Ascending aorta (tissue), 2 donors: ENCODE data around the gene MAK. TPM values are rescaled to one million over a fixed set of nuclear protein-coding genes. Genes with fewer than 3 reads are reported as not detected.
A peak's percentile ranks its signal among the peaks of the same experiment; 100 is the strongest.
"Not testable (repeated sequence)": the region's sequence is repeated elsewhere in the genome, so short reads cannot be mapped to it uniquely, and the experiment has no call there.

Source experiments
- DNase-seq, 2 donors: peaks; one replicate each; pipeline ENCODE4 v3.0.0-alpha.2; 2019; ENCODE audit warnings: low spot score in 2 of 2
- H3K27ac ChIP-seq, 2 donors: fragments of 200-600 bp; sonication (generic); one replicate each; pipeline ENCODE4 v1.5.1; 2016 to 2017; ENCODE audit warnings: mild to moderate bottlenecking in 1 of 2
- H3K27me3 ChIP-seq: fragments of 200-600 bp; sonication (generic); one replicate; pipeline ENCODE4 v1.5.1; 2017
- H3K36me3 ChIP-seq, 2 donors: fragments of 200-600 bp; sonication (generic); one replicate each; pipeline ENCODE4 v1.5.1; 2016
- H3K4me1 ChIP-seq, 2 donors: fragments of 200-600 bp; sonication (generic); one replicate each; pipeline ENCODE4 v1.5.1; 2016 to 2017; ENCODE audit warnings: mild to moderate bottlenecking in 1 of 2
- H3K4me3 ChIP-seq, 2 donors: fragments of 200-600 bp; sonication (generic); one replicate each; pipeline ENCODE4 v1.5.1; 2016 to 2017; ENCODE audit warnings: mild to moderate bottlenecking in 1 of 2
- H3K9me3 ChIP-seq, 2 donors: fragments of 200-600 bp; sonication (generic); one replicate each; pipeline ENCODE4 v1.5.1; 2016
- intact Hi-C: fragments of 100-400 bp; cut with DNase I; formaldehyde crosslinking; loops from one replicate; pipeline ENCODE4 v1.15.1; 2023
- total RNA-seq: library from RNA; depleted of rRNA; stranded (reverse); fragments of >200 nt; gene quantifications from one replicate; pipeline ENCODE4 v1.1.0, GENCODE V29; 2016
- TF ChIP-seq, protein P1 (sequence below), 3 experiments: fragments of 200-600 bp in 2 of 3; fragments of 450-650 bp in 1 of 3; sonication (generic) in 2 of 3; IDR thresholded peaks; one replicate each; pipeline ENCODE4 v1.5.1; 2016 to 2019; ENCODE audit warnings: antibody characterized with exemption in 3 of 3, mild to moderate bottlenecking in 1 of 3, moderate library complexity in 1 of 3

Gene MAK
- total RNA-seq = not detected

- no peaks in the 10 kb centered on the region for H3K27me3 ChIP-seq
- TF ChIP-seq, protein P1, sequence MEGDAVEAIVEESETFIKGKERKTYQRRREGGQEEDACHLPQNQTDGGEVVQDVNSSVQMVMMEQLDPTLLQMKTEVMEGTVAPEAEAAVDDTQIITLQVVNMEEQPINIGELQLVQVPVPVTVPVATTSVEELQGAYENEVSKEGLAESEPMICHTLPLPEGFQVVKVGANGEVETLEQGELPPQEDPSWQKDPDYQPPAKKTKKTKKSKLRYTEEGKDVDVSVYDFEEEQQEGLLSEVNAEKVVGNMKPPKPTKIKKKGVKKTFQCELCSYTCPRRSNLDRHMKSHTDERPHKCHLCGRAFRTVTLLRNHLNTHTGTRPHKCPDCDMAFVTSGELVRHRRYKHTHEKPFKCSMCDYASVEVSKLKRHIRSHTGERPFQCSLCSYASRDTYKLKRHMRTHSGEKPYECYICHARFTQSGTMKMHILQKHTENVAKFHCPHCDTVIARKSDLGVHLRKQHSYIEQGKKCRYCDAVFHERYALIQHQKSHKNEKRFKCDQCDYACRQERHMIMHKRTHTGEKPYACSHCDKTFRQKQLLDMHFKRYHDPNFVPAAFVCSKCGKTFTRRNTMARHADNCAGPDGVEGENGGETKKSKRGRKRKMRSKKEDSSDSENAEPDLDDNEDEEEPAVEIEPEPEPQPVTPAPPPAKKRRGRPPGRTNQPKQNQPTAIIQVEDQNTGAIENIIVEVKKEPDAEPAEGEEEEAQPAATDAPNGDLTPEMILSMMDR (IDR thresholded peaks at IDR 0.05) = no peak
- H3K4me1 ChIP-seq = peaks cover 3 to 15% of the 10 kb centered on the region in 2 donors
- H3K9me3 ChIP-seq = no peaks in the 10 kb centered on the region
- peak within 1 kb of the TSS; percentile 68 to 72 for H3K4me3 ChIP-seq
- no peaks in the 10 kb centered on the region for H3K36me3 ChIP-seq
- intact Hi-C loops = no loop called here
- peak within 1 kb of the TSS in 1 of 2 donors; percentile 1 for H3K27ac ChIP-seq
- DNase-seq = peak; percentile 57 to 84
Measured at GRCh38 chr6:10837995-10838793, at the start of gene MAK. MAK (minus strand) TSS chr6:10838539; CDS start chr6:10830648, 7,891 bp downstream.

DNA sequence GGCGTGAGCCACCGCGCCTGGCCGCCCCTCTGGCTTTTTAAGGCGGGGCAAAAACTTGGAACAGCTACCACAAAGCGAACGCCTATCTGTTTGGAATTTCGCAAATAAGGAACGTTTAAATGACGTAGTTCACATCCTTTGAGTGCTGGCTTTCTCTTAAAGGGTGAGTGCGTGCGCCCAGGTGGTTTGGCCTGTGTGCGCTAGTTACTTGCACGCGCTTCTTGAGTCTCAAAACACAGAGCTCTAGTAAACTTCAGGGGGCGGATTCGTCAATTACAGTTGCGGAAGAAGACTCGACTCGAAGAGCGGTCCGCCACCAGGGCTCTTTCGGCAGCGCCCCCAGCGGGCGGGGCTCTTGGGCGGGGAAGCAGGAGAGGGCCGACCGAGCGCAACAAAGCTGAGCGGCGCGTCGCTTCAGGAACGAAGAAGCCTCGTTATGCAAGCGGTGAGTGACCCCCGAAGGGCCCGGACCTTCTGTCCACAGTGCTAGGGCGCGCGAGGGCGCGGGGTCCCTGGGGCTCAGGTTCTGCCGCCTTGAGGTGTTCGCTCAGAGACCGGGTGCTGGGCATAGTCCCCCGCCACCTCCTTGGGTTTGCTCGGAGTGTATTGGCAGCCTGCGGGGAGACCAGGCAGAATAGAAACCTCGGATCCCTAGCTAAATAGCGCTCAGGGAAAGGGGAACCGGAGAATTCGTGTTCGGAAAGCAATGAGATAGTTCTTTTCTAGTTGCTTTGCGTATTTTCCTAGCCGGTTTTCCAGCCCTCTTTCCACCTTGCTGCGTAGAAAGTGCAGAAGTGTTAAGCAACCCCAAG is 48.6 kb upstream of the MAK start, which contains the start of gene SYCP2L:
TSS of gene SYCP2L (plus strand) at position 362 of the 812 bp plus-strand sequence. CDS start at position 437, 75 bp downstream.
- intact Hi-C loops = no loop called here
- no peak for DNase-seq
- TF ChIP-seq, protein P1 (IDR thresholded peaks at IDR 0.05) = no peak
- peak within 1 kb of the TSS; percentile 32 to 39 for H3K4me3 ChIP-seq
- H3K4me1 ChIP-seq = peaks cover 0 to 5% of the 10 kb centered on the region in 2 donors
- H3K27me3 ChIP-seq = peaks cover 28% of the 10 kb centered on the region
- H3K27ac ChIP-seq = no peak within 1 kb of the TSS
- no peaks in the 10 kb centered on the region for H3K36me3 ChIP-seq
- peaks cover 0 to 5% of the 10 kb centered on the region in 2 donors for H3K9me3 ChIP-seq

DNA sequence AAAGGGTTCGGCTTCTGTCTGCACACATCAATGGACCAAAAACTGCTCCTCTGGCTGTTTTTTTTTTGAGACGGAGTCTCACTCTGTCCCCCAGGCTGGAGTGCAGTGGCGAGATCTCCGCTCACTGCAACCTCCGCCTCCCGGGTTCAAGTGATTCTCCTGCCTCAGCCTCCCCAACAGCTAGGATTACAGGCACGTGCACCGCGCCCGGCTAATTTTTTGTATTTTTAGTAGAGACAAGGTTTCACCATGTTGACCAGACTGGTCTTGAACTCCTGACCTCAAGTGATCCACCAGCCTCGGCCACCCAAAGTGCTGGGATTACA is 48.0 kb upstream of the MAK start:
- peak overlapping the region; percentile 32 to 39 for H3K4me3 ChIP-seq
- intact Hi-C loops, H3K4me1 ChIP-seq, H3K27ac ChIP-seq, H3K36me3 ChIP-seq, H3K9me3 ChIP-seq, DNase-seq: not testable (repeated sequence)
- peaks cover 28% of the 10 kb centered on the region for H3K27me3 ChIP-seq

- Histone ChIP-seq H3K36me3 (no peaks in the 10 kb centered on the region), H3K4me3 (no peak overlapping the region), H3K4me1 (peaks cover 0 to 5% of the 10 kb centered on the region in 2 donors), H3K27me3 (peaks cover 28% of the 10 kb centered on the region), H3K9me3 (no peaks in the 10 kb centered on the region), H3K27ac (no peak overlapping the region)
- TF ChIP-seq, protein P1 (IDR thresholded peaks at IDR 0.05) = no peak
- no peak for DNase-seq
- intact Hi-C loops = no loop called here
Measured at GRCh38 chr6:10884245-10884972, 46.1 kb upstream of the MAK start.

DNA sequence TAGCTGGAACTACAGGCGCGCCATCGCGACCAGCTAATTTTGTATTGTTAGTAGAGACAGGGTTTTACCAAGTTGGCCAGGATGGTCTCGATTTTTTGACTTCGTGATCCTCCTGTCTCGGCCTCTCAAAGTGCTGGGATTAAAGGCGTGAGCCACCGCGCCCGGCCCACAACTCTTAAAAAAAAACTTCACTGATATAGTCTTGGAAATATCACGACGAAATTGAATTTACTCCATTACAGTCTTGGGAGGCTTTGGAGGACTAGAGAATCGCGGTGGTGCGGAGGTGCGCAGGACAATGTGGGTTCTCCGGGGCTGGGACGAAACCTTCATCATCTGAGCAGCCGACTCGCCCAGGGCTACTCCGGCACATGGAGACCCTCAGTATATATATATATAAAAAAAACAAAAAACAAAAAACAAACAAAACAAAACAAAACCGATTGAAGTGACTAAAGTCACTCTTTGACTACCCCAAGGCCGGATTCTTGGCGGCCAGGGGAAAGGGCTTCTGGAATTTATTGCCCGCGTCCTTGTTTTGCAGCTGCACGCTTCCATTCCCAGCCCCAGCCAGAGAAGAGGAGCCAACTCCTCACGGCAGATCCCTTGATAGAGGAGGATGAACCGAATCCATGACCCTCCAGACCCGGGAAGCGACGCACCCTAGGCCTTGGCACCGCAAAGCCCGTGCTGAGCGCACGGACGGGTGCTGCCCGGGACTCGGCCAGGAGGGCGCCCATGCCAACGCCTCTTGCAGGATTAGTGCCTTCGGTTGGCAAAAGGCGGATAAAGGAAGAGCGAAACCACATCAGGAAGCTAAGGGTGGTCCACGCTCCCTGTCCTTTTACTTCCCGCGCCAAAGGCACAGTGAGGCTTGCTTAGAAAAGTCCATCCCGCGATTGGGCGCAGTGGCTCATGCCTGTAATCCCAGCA is 45.2 kb upstream of the MAK start:
- Histone ChIP-seq H3K9me3 (no peaks in the 10 kb centered on the region), H3K36me3 (no peaks in the 10 kb centered on the region), H3K27ac (no peak overlapping the region), H3K4me1 (peaks cover 0 to 5% of the 10 kb centered on the region in 2 donors), H3K27me3 (peaks cover 28% of the 10 kb centered on the region), H3K4me3 (no peak overlapping the region)
- TF ChIP-seq, protein P1 (IDR thresholded peaks at IDR 0.05) = no peak
- intact Hi-C loops = no loop called here
- no peak for DNase-seq
